Activated gamma-delta T cell treated with anti-CD3 and anti-CD28 coated beads, Interleukin-2, amount 50 U/mL, for 16 hours (primary cell): ENCODE results near the gene PDLIM1.

Experiments
- DNase-seq: peaks from one replicate; pipeline ENCODE4 v3.0.0-alpha.2; 2020; ENCODE audit warnings: low read depth

The PDLIM1 gene

GRCh38 chr10:95314192-95314918, 23.6 kb upstream of the PDLIM1 start:
- no peak for DNase-seq

GRCh38 chr10:95312986-95313495, 22.2 kb upstream of the PDLIM1 start:
- no peak for DNase-seq

- no peak for DNase-seq
Observed at GRCh38 chr10:95312257-95312656, 21.5 kb upstream of the PDLIM1 start.

GRCh38 chr10:95309958-95310357, 19.2 kb upstream of the PDLIM1 start:
- no peak for DNase-seq

GRCh38 chr10:95308389-95309302, 17.8 kb upstream of the PDLIM1 start:
- no peak for DNase-seq

- DNase-seq, result no peak
Observed at GRCh38 chr10:95306851-95307250, 16.0 kb upstream of the PDLIM1 start.

GRCh38 chr10:95306318-95306650, 15.5 kb upstream of the PDLIM1 start:
- no peak for DNase-seq

GRCh38 chr10:95305606-95306317, 15.0 kb upstream of the PDLIM1 start:
- DNase-seq, result no peak

- DNase-seq, result no peak
Observed at GRCh38 chr10:95304976-95305375, 14.2 kb upstream of the PDLIM1 start.

- DNase-seq, result no peak
Observed at GRCh38 chr10:95304463-95304862, 13.7 kb upstream of the PDLIM1 start.

GRCh38 chr10:95303950-95304349, 13.1 kb upstream of the PDLIM1 start:
- no peak for DNase-seq

GRCh38 chr10:95303535-95303934, 12.7 kb upstream of the PDLIM1 start:
- no peak for DNase-seq

- DNase-seq, result no peak
Observed at GRCh38 chr10:95300022-95300539, 9.3 kb upstream of the PDLIM1 start.

GRCh38 chr10:95297402-95297801, 6.6 kb upstream of the PDLIM1 start:
- no peak for DNase-seq

- DNase-seq, result no peak
Observed at GRCh38 chr10:95296764-95297163, 6.0 kb upstream of the PDLIM1 start.

GRCh38 chr10:95295031-95295755, 4.4 kb upstream of the PDLIM1 start:
- DNase-seq, result no peak

- no peak for DNase-seq
Observed at GRCh38 chr10:95293631-95294030, 2.8 kb upstream of the PDLIM1 start.

- DNase-seq, result no peak
Observed at GRCh38 chr10:95291365-95292039, 699 bp upstream of the PDLIM1 start.

- DNase-seq, result no peak
Observed at GRCh38 chr10:95289921-95290421, 832 bp downstream of the PDLIM1 start.

- no peak for DNase-seq
Observed at GRCh38 chr10:95289003-95289920, 1.5 kb downstream of the PDLIM1 start.
